ENCODE data around the gene TBXAS1. TPM values are rescaled to one million over a fixed set of nuclear protein-coding genes. Genes with fewer than 3 reads are reported as not detected.

TBXAS1 gene
- total RNA-seq, 1 donor from 2014 or later, result 7.2 TPM

DNA sequence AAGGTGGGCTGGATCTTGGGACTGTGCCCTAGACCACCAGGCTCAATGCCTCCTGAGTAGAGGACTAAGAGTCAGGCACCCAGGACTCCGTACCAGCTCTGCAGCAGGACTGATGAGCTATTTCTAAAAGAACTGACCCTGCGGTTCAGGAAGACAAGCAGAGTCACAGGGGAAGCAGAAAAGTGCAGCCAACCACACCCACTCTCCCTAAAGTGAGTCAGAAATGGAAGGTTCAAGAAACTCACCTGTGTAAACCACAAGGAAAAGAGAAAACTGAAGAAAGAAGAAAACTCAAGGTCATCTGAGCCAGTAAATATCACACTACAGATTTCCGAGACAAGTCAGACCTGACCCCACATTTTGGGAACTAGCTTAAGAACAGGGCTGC lies 231.2 kb downstream of the TBXAS1 start:
- intact Hi-C loops (cut with micrococcal nuclease), result loop anchor here (5.0 to 10.0 kb wide), 7 partner anchors 192 to 1495 kb away; partner anchors contain the start of genes AGK, BRAF and HIPK2

DNA sequence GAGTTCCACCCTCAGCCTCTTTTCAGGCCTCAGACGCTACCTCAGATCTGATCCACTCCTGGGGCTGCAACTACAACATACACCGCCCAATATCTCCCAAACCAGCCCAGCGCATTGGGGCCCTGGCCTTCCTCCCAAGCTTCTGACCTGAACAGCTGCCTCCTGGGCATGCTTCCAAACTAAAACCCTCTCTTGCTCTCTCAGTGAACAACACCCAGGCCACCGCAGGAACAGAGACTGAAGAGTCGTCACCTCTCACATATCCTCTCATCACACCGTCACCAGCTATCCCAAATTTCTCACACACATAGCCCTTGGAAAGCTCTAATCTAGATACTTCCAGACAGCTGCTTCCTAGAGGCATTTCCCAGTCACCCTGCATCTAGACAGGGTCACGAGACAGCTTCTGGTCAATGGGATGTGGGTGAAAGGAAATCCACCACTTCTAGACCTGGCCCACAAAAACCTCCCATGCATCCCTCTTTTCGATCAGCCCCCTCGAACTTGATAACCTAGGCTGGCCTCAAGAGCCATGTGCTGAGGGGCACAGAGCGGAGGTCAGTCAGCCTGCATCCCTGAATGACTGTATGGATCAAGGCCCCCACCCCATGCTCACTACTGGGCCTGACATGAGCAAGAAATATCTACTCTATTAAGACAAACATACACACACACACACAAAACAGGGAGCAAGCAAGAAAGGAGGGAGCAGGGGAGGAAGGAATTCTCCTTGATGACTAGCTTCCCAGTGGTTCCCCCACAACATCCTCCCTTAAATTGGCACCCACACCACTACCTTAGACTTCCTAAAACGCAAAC lies 231.9 kb downstream of the TBXAS1 start:
- intact Hi-C loops (cut with micrococcal nuclease), result loop anchor here (5.0 to 10.0 kb wide), 7 partner anchors 191 to 1494 kb away; partner anchors contain the start of genes AGK, BRAF and HIPK2

DNA sequence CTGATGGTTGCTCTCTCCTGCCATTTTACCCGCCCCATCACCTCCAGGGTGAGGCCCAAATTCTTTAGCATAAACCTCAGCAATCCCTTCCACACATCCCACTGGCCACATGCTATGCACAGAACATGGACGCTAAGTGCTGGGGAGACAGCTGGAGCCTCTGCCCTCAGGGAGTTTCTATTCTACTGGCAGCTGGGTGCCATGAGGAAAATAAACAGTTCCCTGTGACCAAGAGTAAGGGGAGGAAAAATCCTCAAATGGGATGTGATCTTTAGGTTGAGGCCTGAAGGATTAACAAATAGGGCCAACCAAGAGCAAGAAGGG lies 232.5 kb downstream of the TBXAS1 start:
- intact Hi-C loops (cut with micrococcal nuclease), result loop anchor here (5.0 to 10.0 kb wide), 7 partner anchors 191 to 1493 kb away; partner anchors contain the start of genes AGK, BRAF and HIPK2

DNA sequence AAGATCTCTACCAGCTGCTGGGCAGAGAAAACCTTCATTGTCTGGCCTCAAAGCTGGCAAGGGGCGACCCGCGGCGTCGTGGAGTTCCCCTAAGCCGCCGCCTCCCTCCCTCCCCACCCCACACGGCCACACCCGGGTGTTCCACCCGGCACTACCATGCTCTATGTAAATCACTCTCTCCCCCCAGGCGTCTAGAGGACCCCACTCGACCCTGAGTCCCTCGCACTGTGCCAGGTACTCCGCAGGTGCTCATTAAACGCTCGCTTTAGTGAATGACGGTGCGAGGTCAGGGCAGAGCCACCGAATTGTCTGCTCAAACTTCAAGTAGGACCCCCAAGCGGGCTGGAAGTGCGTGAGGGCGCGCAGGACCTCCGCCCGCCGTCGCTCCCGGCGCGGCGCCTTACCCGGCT lies 233.1 kb downstream of the TBXAS1 start:
- intact Hi-C loops (cut with micrococcal nuclease), result loop anchor here (1.0 to 10.0 kb wide), 16 partner anchors 23 to 1493 kb away; partner anchors contain the start of genes AGK, BRAF, FMC1 and HIPK2

DNA sequence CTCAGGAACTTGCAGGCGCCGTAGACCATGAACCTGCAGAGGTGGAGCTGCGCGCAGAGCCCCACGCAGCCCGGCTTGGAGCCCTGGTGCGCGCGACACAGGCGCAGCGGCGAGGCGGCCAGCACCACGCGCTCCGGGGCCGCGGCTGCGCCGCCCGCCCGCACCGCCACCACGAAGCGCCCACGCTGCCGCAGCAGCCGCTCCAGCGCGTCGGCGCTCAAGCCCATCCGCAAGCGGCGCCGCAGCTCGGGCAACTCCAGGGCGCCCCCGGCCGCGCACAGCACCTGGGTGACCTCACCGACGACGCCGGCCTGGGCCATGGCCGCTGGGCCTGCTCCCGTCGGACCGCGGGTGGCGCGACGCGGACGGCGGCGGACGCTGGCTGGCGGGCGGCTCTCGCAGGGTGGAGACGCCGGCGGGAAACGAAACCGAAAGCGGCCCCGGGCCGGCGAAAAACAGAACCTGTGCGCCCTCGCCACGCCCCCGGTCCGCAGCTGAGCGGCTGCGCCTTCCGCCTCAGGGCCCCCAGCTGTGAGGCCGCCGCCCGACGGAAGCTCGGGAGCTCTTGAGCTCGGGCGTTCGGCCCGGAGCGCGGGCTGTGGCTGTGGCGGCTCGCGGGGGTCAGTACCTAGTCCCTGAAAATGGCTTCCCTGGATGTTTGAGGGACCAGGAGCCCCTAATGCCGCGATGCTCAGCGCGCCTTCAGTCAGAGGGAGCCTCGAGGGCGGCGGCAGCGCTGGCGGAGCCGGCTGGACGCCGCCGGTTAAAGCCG lies 233.7 kb downstream of the TBXAS1 start, which contains the start of gene PARP12:
Gene PARP12, minus strand, starts transcription at position 424 of the 772 bp plus-strand sequence. Its CDS starts 104 bp downstream, at position 320.
- intact Hi-C loops (cut with micrococcal nuclease), result loop anchor here (1.0 to 10.0 kb wide), 17 partner anchors 23 to 1492 kb away; partner anchors contain the start of genes AGK, BRAF, FMC1 and HIPK2

DNA sequence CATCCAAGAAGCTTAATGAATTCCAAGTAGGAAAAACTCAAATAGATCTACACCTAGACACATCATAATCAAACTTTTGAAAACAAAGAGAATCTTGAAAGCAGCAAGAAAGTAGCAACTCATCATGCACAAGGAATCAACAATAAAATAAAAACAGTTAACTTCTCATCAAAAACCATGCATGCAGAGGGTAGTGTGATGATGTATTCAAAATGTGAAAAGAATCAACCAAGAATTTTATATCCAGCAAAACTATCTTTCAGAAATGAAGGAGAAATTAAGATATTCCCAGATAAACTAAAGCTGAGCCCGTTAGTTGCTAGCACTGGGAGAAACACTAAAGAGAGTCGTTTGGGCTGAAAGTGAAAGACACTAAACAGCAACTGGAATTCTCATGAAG lies 238.0 kb downstream of the TBXAS1 start:
- intact Hi-C loops (cut with micrococcal nuclease), result loop anchor here (10.0 kb wide), 1 partner anchor 1488 kb away; the partner anchor contains the start of gene AGK

DNA sequence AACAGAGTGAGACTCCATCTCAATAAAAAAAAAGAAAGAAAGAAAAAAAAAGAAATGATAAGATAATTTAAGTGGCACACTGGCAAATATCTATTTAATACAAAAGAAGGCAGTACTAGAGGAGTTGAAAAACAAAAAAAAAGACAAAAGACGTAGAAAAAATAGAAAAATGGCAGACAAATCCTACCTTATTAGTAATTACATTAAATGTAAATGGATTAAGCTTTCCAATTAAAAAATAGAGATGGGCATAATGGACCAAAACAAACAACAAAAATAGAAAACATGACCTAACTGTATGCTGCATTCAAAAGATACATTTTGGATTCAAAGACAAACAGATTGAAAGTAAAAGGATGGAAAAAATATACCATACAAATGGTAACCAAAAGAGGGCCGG lies 239.0 kb downstream of the TBXAS1 start:
- intact Hi-C loops (cut with micrococcal nuclease), result loop anchor here (10.0 kb wide), 1 partner anchor 1487 kb away; the partner anchor contains the start of gene AGK

DNA sequence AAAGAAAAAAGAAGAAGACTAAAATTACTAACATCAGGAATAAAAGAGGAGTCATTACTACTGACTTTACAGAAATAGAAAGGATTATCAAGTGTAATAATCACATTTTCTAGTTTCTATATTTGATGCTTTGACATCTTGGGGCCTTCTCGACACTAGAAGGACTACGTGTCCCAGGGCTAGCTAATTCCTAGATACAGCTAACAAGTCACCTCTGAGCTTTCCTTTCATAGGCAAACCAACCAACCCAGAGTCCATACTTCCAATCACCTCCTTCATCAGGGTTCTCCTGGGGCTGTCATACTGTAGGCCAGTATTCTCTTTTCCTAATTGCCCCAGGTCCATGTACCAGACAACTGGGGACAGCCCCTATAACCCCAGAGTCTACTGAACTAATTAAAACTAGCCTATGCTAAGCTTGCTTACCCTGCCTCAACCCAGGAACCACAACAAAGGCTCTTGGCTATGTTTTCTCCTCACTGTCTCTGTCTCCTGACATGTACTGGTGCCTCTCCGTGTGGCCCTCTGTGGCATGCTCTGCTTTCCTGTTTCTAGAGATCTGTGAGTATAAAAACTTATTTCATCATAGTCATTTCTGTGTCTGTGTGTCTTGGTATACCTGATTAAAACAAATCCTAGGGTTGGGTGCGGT lies 240.4 kb downstream of the TBXAS1 start:
- intact Hi-C loops (cut with micrococcal nuclease), result loop anchor here (10.0 kb wide), 1 partner anchor 1485 kb away; the partner anchor contains the start of gene AGK

Other genes starting within 250 kb of the TBXAS1 start
- gene HIPK2, start 51.3 kb upstream of the TBXAS1 start, total RNA-seq, result 29.4 and 29.8 TPM in 2 replicates
- 164 and 172 TPM in 2 replicates for gene PARP12, start 233.7 kb downstream of the TBXAS1 start, total RNA-seq

Measured in T-helper 1 cell treated with Interleukin-12 subunit alpha and Interleukin-12 subunit beta and Interleukin-4 antibody, amounts not matched to agents 30 ng/mL and 1 ng/mL, for 36 hours (primary cell).